DND-41 (cell line): ENCODE results near the gene ARMC3.

Experiments
- CTCF ChIP-seq: IDR thresholded peaks from 2 replicates; pipeline ENCODE4 v1.5.1; 2012; ENCODE audit warnings: borderline replicate concordance, low read length, moderate library complexity, mild to moderate bottlenecking; ENCODE audit not compliant: poor library complexity, severe bottlenecking; ENCODE audit errors: extremely low read depth
- EZH2 ChIP-seq: IDR thresholded peaks from 3 replicates; pipeline ENCODE4 v1.6.1; 2012; ENCODE audit warnings: borderline replicate concordance, low read depth, mild to moderate bottlenecking, moderate library complexity, low read length, inconsistent platforms; ENCODE audit not compliant: severe bottlenecking

- no peak for TF ChIP-seq CTCF
- TF ChIP-seq EZH2: no peak
Measured at GRCh38 chr10:23016636-23017035, 88.8 kb downstream of the ARMC3 start.
